Measurements from ENCODE around the gene ELOB. TPM values are rescaled to one million over a fixed set of nuclear protein-coding genes. Genes with fewer than 3 reads are reported as not detected.

The ELOB gene
- total RNA-seq, 1 experiment from 2014 or later, result 358 TPM

- H3K4me3 ChIP-seq (ENCODE audit: low read length), result no peak overlapping the region
- no peak overlapping the region for H3K4me2 ChIP-seq (ENCODE audit: low read depth, low read length, poor library complexity, severe bottlenecking)
- no peak for DNase-seq
- H3K27ac ChIP-seq (ENCODE audit: low read length), result no peak overlapping the region
- no peak overlapping the region for H2AFZ ChIP-seq (ENCODE audit: low read length)
- no peaks in the 10 kb centered on the region for H3K27me3 ChIP-seq (ENCODE audit: low read length)
- no peaks in the 10 kb centered on the region for H3K4me1 ChIP-seq (ENCODE audit: low read length)
- H3K9ac ChIP-seq (ENCODE audit: low read length), result no peak overlapping the region
- no peaks in the 10 kb centered on the region for H4K20me1 ChIP-seq (ENCODE audit: insufficient read depth, low read depth, low read length)
- no peaks in the 10 kb centered on the region for H3K79me2 ChIP-seq (ENCODE audit: low read length)
- no peaks in the 10 kb centered on the region for H3K36me3 ChIP-seq (ENCODE audit: insufficient read depth, low read length)
- H3K9me3 ChIP-seq (ENCODE audit: low read length), result no peaks in the 10 kb centered on the region
- H3K9me2 ChIP-seq (replicated peaks; ENCODE audit: insufficient read depth, low read length), result no peaks in the 10 kb centered on the region
Measured at GRCh38 chr16:2813771-2814221, 36.7 kb upstream of the ELOB start.

GRCh38 chr16:2811703-2812471, 34.8 kb upstream of the ELOB start:
- H4K20me1 ChIP-seq (ENCODE audit: insufficient read depth, low read depth, low read length), result no peaks in the 10 kb centered on the region
- no peak overlapping the region for H3K4me3 ChIP-seq (ENCODE audit: low read length)
- no peak overlapping the region for H3K4me2 ChIP-seq (ENCODE audit: low read depth, low read length, poor library complexity, severe bottlenecking)
- H3K9me2 ChIP-seq (replicated peaks; ENCODE audit: insufficient read depth, low read length), result no peaks in the 10 kb centered on the region
- H3K27me3 ChIP-seq (ENCODE audit: low read length), result no peaks in the 10 kb centered on the region
- H3K9me3 ChIP-seq (ENCODE audit: low read length), result no peaks in the 10 kb centered on the region
- H3K79me2 ChIP-seq (ENCODE audit: low read length), result no peaks in the 10 kb centered on the region
- DNase-seq, result no peak
- no peaks in the 10 kb centered on the region for H3K36me3 ChIP-seq (ENCODE audit: insufficient read depth, low read length)
- no peaks in the 10 kb centered on the region for H3K4me1 ChIP-seq (ENCODE audit: low read length)
- H2AFZ ChIP-seq (ENCODE audit: low read length), result no peak overlapping the region
- no peak overlapping the region for H3K9ac ChIP-seq (ENCODE audit: low read length)
- no peak overlapping the region for H3K27ac ChIP-seq (ENCODE audit: low read length)

GRCh38 chr16:2810651-2811050, 33.6 kb upstream of the ELOB start:
- H3K27ac ChIP-seq (ENCODE audit: low read length), result no peak overlapping the region
- H3K9ac ChIP-seq (ENCODE audit: low read length), result no peak overlapping the region
- no peaks in the 10 kb centered on the region for H3K79me2 ChIP-seq (ENCODE audit: low read length)
- H3K27me3 ChIP-seq (ENCODE audit: low read length), result no peaks in the 10 kb centered on the region
- H3K36me3 ChIP-seq (ENCODE audit: insufficient read depth, low read length), result no peaks in the 10 kb centered on the region
- no peak for DNase-seq
- no peaks in the 10 kb centered on the region for H4K20me1 ChIP-seq (ENCODE audit: insufficient read depth, low read depth, low read length)
- no peaks in the 10 kb centered on the region for H3K4me1 ChIP-seq (ENCODE audit: low read length)
- no peak overlapping the region for H3K4me3 ChIP-seq (ENCODE audit: low read length)
- no peak overlapping the region for H3K4me2 ChIP-seq (ENCODE audit: low read depth, low read length, poor library complexity, severe bottlenecking)
- H3K9me2 ChIP-seq (replicated peaks; ENCODE audit: insufficient read depth, low read length), result no peaks in the 10 kb centered on the region
- H2AFZ ChIP-seq (ENCODE audit: low read length), result no peak overlapping the region
- H3K9me3 ChIP-seq (ENCODE audit: low read length), result no peaks in the 10 kb centered on the region

GRCh38 chr16:2809149-2809760, 32.2 kb upstream of the ELOB start:
- no peak overlapping the region for H3K9ac ChIP-seq (ENCODE audit: low read length)
- no peaks in the 10 kb centered on the region for H3K79me2 ChIP-seq (ENCODE audit: low read length)
- H3K27ac ChIP-seq (ENCODE audit: low read length), result no peak overlapping the region
- no peaks in the 10 kb centered on the region for H4K20me1 ChIP-seq (ENCODE audit: insufficient read depth, low read depth, low read length)
- DNase-seq, result no peak
- H3K36me3 ChIP-seq (ENCODE audit: insufficient read depth, low read length), result no peaks in the 10 kb centered on the region
- H3K4me2 ChIP-seq (ENCODE audit: low read depth, low read length, poor library complexity, severe bottlenecking), result no peak overlapping the region
- no peaks in the 10 kb centered on the region for H3K9me3 ChIP-seq (ENCODE audit: low read length)
- no peaks in the 10 kb centered on the region for H3K27me3 ChIP-seq (ENCODE audit: low read length)
- no peaks in the 10 kb centered on the region for H3K9me2 ChIP-seq (replicated peaks; ENCODE audit: insufficient read depth, low read length)
- H3K4me1 ChIP-seq (ENCODE audit: low read length), result no peaks in the 10 kb centered on the region
- no peak overlapping the region for H2AFZ ChIP-seq (ENCODE audit: low read length)
- no peak overlapping the region for H3K4me3 ChIP-seq (ENCODE audit: low read length)

GRCh38 chr16:2808181-2808580, 31.1 kb upstream of the ELOB start:
- Histone ChIP-seq H3K9me2 (replicated peaks; ENCODE audit: insufficient read depth, low read length) (no peaks in the 10 kb centered on the region), H3K36me3 (ENCODE audit: insufficient read depth, low read length) (no peaks in the 10 kb centered on the region), H3K4me1 (ENCODE audit: low read length) (no peaks in the 10 kb centered on the region), H4K20me1 (ENCODE audit: insufficient read depth, low read depth, low read length) (no peaks in the 10 kb centered on the region), H3K9me3 (ENCODE audit: low read length) (no peaks in the 10 kb centered on the region), H2AFZ (ENCODE audit: low read length) (no peak overlapping the region), H3K79me2 (ENCODE audit: low read length) (no peaks in the 10 kb centered on the region), H3K9ac (ENCODE audit: low read length) (no peak overlapping the region), H3K27ac (ENCODE audit: low read length) (no peak overlapping the region), H3K4me2 (ENCODE audit: low read depth, low read length, poor library complexity, severe bottlenecking) (no peak overlapping the region), H3K4me3 (ENCODE audit: low read length) (no peak overlapping the region), H3K27me3 (ENCODE audit: low read length) (no peaks in the 10 kb centered on the region)
- no peak for DNase-seq

- no peak for DNase-seq
- Histone ChIP-seq H2AFZ (ENCODE audit: low read length) (no peak overlapping the region), H4K20me1 (ENCODE audit: insufficient read depth, low read depth, low read length) (no peaks in the 10 kb centered on the region), H3K9ac (ENCODE audit: low read length) (no peak overlapping the region), H3K27me3 (ENCODE audit: low read length) (no peaks in the 10 kb centered on the region), H3K27ac (ENCODE audit: low read length) (no peak overlapping the region), H3K9me2 (replicated peaks; ENCODE audit: insufficient read depth, low read length) (no peaks in the 10 kb centered on the region), H3K4me2 (ENCODE audit: low read depth, low read length, poor library complexity, severe bottlenecking) (no peak overlapping the region), H3K4me1 (ENCODE audit: low read length) (no peaks in the 10 kb centered on the region), H3K9me3 (ENCODE audit: low read length) (no peaks in the 10 kb centered on the region), H3K36me3 (ENCODE audit: insufficient read depth, low read length) (no peaks in the 10 kb centered on the region), H3K79me2 (ENCODE audit: low read length) (no peaks in the 10 kb centered on the region), H3K4me3 (ENCODE audit: low read length) (no peak overlapping the region)
Measured at GRCh38 chr16:2806286-2806685, 29.2 kb upstream of the ELOB start.

- H3K9me3 ChIP-seq (ENCODE audit: low read length), result no peaks in the 10 kb centered on the region
- H2AFZ ChIP-seq (ENCODE audit: low read length), result no peak overlapping the region
- no peak for DNase-seq
- no peaks in the 10 kb centered on the region for H3K9me2 ChIP-seq (replicated peaks; ENCODE audit: insufficient read depth, low read length)
- no peak overlapping the region for H3K27ac ChIP-seq (ENCODE audit: low read length)
- H4K20me1 ChIP-seq (ENCODE audit: insufficient read depth, low read depth, low read length), result no peaks in the 10 kb centered on the region
- H3K4me1 ChIP-seq (ENCODE audit: low read length), result no peaks in the 10 kb centered on the region
- H3K36me3 ChIP-seq (ENCODE audit: insufficient read depth, low read length), result no peaks in the 10 kb centered on the region
- H3K9ac ChIP-seq (ENCODE audit: low read length), result no peak overlapping the region
- no peaks in the 10 kb centered on the region for H3K79me2 ChIP-seq (ENCODE audit: low read length)
- H3K4me2 ChIP-seq (ENCODE audit: low read depth, low read length, poor library complexity, severe bottlenecking), result no peak overlapping the region
- H3K27me3 ChIP-seq (ENCODE audit: low read length), result no peaks in the 10 kb centered on the region
- H3K4me3 ChIP-seq (ENCODE audit: low read length), result no peak overlapping the region
Measured at GRCh38 chr16:2804728-2805127, 27.6 kb upstream of the ELOB start.

GRCh38 chr16:2803545-2804195, 26.6 kb upstream of the ELOB start:
- H2AFZ ChIP-seq (ENCODE audit: low read length), result no peak overlapping the region
- H4K20me1 ChIP-seq (ENCODE audit: insufficient read depth, low read depth, low read length), result no peaks in the 10 kb centered on the region
- no peak overlapping the region for H3K9ac ChIP-seq (ENCODE audit: low read length)
- H3K4me1 ChIP-seq (ENCODE audit: low read length), result no peaks in the 10 kb centered on the region
- no peaks in the 10 kb centered on the region for H3K9me3 ChIP-seq (ENCODE audit: low read length)
- no peak overlapping the region for H3K4me2 ChIP-seq (ENCODE audit: low read depth, low read length, poor library complexity, severe bottlenecking)
- DNase-seq, result no peak
- H3K79me2 ChIP-seq (ENCODE audit: low read length), result no peaks in the 10 kb centered on the region
- no peaks in the 10 kb centered on the region for H3K27me3 ChIP-seq (ENCODE audit: low read length)
- H3K4me3 ChIP-seq (ENCODE audit: low read length), result no peak overlapping the region
- no peak overlapping the region for H3K27ac ChIP-seq (ENCODE audit: low read length)
- H3K9me2 ChIP-seq (replicated peaks; ENCODE audit: insufficient read depth, low read length), result no peaks in the 10 kb centered on the region
- no peaks in the 10 kb centered on the region for H3K36me3 ChIP-seq (ENCODE audit: insufficient read depth, low read length)
